ENCODE results near the gene ZNF17.

DNA sequence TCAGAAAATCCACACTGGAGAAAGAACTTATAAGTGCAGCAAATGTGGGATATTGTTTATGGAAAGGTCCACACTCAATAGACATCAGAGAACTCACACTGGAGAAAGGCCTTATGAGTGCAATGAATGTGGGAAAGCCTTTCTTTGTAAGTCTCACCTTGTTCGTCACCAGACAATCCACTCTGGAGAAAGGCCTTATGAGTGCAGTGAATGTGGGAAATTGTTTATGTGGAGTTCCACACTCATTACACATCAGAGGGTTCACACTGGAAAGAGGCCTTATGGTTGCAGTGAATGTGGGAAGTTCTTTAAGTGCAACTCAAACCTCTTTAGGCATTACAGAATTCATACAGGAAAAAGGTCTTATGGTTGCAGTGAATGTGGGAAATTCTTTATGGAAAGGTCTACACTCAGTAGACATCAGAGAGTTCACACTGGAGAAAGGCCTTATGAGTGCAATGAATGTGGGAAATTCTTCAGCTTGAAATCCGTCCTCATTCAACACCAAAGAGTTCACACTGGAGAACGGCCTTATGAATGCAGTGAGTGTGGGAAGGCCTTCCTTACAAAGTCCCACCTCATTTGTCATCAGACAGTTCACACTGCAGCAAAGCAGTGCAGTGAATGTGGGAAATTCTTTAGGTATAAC is 33.3 kb upstream of the ZNF17 start:
- TF ChIP-seq TSHZ2 (CRISPR knock-in tag; IDR thresholded peaks at IDR 0.05) (no peak), RARB (CRISPR knock-in tag; IDR thresholded peaks at IDR 0.05) (no peak), CSDC2 (CRISPR knock-in tag; IDR thresholded peaks at IDR 0.05) (no peak), ZNF70 (CRISPR knock-in tag; IDR thresholded peaks at IDR 0.05) (no peak), ZNF8 (CRISPR knock-in tag; IDR thresholded peaks at IDR 0.05) (no peak), TOX (CRISPR knock-in tag; IDR thresholded peaks at IDR 0.05; ENCODE audit: borderline replicate concordance) (no peak), ZFP3 (CRISPR knock-in tag; IDR thresholded peaks at IDR 0.05) (no peak), CREB5 (CRISPR knock-in tag; IDR thresholded peaks at IDR 0.05; ENCODE audit: low read depth) (no peak), ESRRG (CRISPR knock-in tag; IDR thresholded peaks at IDR 0.05) (no peak), OSR1 (CRISPR knock-in tag; IDR thresholded peaks at IDR 0.05) (no peak), ZFP30 (CRISPR knock-in tag; IDR thresholded peaks at IDR 0.05) (no peak)
- TF ChIP-seq, protein P1, sequence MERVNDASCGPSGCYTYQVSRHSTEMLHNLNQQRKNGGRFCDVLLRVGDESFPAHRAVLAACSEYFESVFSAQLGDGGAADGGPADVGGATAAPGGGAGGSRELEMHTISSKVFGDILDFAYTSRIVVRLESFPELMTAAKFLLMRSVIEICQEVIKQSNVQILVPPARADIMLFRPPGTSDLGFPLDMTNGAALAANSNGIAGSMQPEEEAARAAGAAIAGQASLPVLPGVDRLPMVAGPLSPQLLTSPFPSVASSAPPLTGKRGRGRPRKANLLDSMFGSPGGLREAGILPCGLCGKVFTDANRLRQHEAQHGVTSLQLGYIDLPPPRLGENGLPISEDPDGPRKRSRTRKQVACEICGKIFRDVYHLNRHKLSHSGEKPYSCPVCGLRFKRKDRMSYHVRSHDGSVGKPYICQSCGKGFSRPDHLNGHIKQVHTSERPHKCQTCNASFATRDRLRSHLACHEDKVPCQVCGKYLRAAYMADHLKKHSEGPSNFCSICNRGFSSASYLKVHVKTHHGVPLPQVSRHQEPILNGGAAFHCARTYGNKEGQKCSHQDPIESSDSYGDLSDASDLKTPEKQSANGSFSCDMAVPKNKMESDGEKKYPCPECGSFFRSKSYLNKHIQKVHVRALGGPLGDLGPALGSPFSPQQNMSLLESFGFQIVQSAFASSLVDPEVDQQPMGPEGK (CRISPR knock-in tag; IDR thresholded peaks at IDR 0.05; ENCODE audit: borderline replicate concordance): no peak
